DMS79 (cell line): ENCODE measurements around the gene FRMD4A.

Experiments
- DNase-seq: peaks from one replicate; lab custom pipeline; 2025; lab: John Stamatoyannopoulos, UW

The FRMD4A gene

GRCh38 chr10:13604357-13605040, 726.2 kb downstream of the FRMD4A start:
- DNase-seq = no peak

- DNase-seq = no peak
Measured at GRCh38 chr10:13597909-13598308, 732.8 kb downstream of the FRMD4A start.

- DNase-seq = no peak
Measured at GRCh38 chr10:13594641-13595040, 736.1 kb downstream of the FRMD4A start.
